ENCODE results near the gene SOX13.
A peak's percentile ranks its signal among the peaks of the same experiment; 100 is the strongest.

Gene SOX13

DNA sequence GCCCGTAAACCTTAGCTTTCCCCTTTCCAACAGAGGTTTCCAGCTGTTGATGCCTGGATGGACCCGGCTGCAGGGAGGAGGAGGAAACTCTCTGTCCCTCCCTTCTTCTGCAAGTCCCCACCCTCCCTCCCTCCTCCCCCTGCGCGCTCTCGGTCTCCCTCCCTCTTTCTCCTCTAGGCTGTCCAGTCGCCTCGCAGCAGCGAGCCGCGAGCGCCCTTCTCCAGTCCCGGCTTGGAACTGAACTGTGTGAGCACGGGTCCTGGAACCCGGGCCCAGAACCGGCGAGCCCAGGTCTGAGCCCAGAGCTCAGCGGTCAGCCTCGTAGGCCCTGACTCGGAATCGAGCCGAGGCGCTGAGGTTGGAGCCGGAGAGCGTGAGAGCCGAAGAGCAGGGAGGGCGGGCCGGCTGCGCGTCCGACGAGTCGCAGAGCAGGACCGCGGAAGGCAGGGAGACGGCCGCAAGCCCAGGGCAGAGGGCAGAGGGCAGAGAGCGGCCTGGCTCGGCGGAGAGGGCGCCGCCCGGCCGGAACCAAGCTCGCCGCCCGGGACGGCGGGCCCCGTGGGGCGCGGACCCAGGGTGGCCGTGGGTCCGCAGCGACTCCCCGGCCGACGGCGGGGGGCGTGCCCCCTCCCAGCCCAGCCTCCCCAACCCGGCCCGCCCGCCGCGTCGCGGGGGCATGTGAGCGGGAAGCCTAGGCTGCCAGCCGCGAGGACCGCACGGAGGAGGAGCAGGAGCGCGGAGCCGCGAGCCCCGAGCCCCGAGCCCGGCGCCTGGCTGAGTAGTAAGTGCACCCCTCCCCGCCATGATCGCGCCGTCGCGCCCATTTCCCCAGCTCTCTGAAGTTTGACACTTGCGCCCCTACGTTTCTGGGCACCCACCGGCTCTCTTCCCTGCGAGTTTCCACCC, at the start of gene SOX13:
SOX13 (plus strand) TSS at position 185 of the 906 bp plus-strand sequence. CDS start 39,801 bp downstream, outside the sequence.
- TF ChIP-seq, protein P1, sequence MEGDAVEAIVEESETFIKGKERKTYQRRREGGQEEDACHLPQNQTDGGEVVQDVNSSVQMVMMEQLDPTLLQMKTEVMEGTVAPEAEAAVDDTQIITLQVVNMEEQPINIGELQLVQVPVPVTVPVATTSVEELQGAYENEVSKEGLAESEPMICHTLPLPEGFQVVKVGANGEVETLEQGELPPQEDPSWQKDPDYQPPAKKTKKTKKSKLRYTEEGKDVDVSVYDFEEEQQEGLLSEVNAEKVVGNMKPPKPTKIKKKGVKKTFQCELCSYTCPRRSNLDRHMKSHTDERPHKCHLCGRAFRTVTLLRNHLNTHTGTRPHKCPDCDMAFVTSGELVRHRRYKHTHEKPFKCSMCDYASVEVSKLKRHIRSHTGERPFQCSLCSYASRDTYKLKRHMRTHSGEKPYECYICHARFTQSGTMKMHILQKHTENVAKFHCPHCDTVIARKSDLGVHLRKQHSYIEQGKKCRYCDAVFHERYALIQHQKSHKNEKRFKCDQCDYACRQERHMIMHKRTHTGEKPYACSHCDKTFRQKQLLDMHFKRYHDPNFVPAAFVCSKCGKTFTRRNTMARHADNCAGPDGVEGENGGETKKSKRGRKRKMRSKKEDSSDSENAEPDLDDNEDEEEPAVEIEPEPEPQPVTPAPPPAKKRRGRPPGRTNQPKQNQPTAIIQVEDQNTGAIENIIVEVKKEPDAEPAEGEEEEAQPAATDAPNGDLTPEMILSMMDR (IDR thresholded peaks at IDR 0.05; ENCODE audit: borderline replicate concordance, control extremely low read depth, extremely low read depth, insufficient read depth, missing control alignments) = no peak
- peak; percentile 64 for DNase-seq (ENCODE audit: low spot score)
- in situ Hi-C loops (cut with MboI; ENCODE audit: low sequenced_read_pairs, unreplicated experiment) = no loop called here

DNA sequence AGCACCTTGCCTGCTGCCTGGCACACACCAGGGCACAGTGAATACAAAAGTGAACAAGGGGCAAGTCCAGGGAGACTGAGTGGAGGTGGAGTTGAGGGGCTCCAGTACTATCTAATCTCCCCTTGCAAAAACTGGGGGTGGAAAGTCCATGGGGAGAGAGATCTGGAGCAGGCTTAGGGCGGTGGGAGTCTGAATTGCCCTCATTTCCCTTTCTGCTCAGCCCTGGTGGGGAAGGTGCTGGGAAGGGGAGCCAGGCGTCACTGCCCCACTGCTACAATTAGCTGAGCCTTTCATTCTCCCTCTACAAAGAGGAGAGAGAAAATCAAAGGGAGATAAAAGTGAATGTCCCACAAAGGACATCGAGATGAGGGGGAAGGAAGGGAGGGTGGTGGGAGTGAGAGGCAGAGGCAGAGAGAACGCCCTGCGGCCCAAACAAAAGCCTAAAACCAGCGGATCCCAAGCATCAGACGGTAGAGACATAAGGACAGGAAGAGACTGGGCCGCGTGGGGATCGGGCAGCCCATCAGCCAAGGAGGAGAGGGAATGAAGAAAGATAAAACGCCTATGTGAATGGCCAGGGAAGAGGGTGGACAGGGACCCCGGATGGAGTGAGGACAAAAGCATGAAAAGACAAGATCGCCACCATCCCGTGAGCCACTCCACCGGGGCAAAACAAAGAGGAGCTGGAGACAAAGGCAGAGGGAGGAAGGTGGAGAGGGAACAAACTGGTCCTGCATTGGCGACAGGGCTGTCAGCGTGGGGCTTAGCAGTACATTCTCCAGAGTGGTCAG, 46.8 kb upstream of the SOX13 start:
- in situ Hi-C loops (cut with MboI; ENCODE audit: low sequenced_read_pairs, unreplicated experiment) = no loop called here
- TF ChIP-seq, protein P1 (IDR thresholded peaks at IDR 0.05; ENCODE audit: borderline replicate concordance, control extremely low read depth, extremely low read depth, insufficient read depth, missing control alignments) = no peak
- DNase-seq (ENCODE audit: low spot score) = no peak

DNA sequence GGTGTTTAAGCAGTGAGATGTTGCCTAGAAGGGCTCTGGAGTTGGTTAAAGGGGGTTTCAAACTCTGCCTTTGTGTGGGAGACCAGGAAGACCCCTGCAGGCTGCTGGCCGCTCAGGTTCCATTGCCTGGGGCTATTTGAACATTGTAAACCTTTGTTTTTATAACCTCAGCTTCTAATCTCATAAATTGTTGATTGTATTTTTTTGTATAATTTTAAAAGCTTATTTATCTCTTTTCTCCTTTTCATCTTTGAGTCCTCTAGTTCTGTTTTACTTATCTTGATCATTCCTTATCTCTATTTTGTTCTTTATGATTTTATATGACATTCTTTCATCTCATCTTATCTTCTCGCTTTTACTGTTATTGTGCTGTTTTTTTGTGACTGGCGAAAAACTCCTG, 45.5 kb upstream of the SOX13 start:
- TF ChIP-seq, protein P1 (IDR thresholded peaks at IDR 0.05; ENCODE audit: borderline replicate concordance, control extremely low read depth, extremely low read depth, insufficient read depth, missing control alignments) = no peak
- no peak for DNase-seq (ENCODE audit: low spot score)
- in situ Hi-C loops (cut with MboI; ENCODE audit: low sequenced_read_pairs, unreplicated experiment) = no loop called here

DNA sequence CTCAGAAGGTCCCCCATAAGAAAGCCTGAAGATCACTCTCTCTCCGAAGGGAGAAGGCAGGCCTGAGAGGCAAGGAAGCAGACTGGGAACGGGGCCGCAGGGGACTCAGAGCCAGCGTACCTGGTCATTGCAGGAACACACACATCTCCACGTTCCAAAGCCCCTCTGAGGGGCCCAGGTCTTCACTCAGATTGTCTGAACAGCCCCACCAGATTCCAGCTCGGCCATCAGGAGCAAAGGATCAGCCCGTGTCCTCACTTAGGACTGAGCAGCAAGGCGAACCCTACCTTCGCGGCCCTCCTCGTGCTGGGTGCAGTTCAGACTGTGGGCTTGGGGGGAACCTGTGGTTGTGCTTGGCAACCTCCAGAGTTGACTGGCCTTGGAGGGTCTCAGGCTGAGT, 43.9 kb upstream of the SOX13 start:
- DNase-seq (ENCODE audit: low spot score) = no peak
- TF ChIP-seq, protein P1 (IDR thresholded peaks at IDR 0.05; ENCODE audit: borderline replicate concordance, control extremely low read depth, extremely low read depth, insufficient read depth, missing control alignments) = no peak
- in situ Hi-C loops (cut with MboI; ENCODE audit: low sequenced_read_pairs, unreplicated experiment) = no loop called here

DNA sequence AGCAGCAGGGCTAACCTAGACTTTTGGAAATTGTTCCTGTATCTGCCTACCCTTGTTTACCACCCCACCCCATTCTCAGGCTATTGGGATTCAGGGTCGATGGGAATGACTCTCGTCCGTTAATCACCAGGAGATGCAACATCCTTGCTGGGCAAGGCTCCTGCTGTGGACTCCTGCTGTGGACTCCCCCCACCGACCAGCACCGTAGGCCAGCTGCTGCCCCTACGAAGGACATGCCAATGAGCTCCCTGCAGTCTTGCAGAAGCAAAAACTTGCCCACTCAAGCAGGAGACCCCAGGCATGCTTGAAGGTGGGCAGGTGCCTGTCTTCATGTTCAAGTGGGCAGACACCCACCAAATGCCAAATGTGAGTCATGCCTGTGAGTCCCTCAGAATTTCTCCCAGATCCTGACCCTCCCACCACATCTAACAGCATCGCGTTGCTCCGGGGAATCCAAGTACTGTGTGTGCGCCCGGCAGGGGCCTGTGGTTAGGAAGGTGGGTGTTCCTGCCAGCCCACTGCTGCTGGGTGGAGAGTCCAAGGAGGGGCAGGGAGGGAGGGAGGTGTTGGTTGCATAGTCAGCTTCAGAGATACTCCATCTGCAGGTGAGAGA, 41.7 kb upstream of the SOX13 start:
- in situ Hi-C loops (cut with MboI; ENCODE audit: low sequenced_read_pairs, unreplicated experiment) = no loop called here

More for the DNA sequence above, 41.7 kb upstream of the SOX13 start:
- DNase-seq (ENCODE audit: low spot score) = no peak
- TF ChIP-seq, protein P1 (IDR thresholded peaks at IDR 0.05; ENCODE audit: borderline replicate concordance, control extremely low read depth, extremely low read depth, insufficient read depth, missing control alignments) = no peak

Measured in GM13976 (cell line).